Astrocyte (in vitro differentiated cells and primary cell): ENCODE data around the gene ZNF800.

Source experiments
- EZH2 ChIP-seq: IDR thresholded peaks from 2 replicates; pipeline ENCODE4 v1.6.1; 2012; ENCODE audit warnings: mild to moderate bottlenecking, low read length, inconsistent platforms; ENCODE audit not compliant: insufficient read depth
- TF ChIP-seq, protein P1 (sequence below): IDR thresholded peaks from 2 replicates; pipeline ENCODE4 v1.5.1; 2011; ENCODE audit warnings: low read depth, mild to moderate bottlenecking, inconsistent platforms, low read length, moderate library complexity; ENCODE audit not compliant: insufficient read depth

DNA sequence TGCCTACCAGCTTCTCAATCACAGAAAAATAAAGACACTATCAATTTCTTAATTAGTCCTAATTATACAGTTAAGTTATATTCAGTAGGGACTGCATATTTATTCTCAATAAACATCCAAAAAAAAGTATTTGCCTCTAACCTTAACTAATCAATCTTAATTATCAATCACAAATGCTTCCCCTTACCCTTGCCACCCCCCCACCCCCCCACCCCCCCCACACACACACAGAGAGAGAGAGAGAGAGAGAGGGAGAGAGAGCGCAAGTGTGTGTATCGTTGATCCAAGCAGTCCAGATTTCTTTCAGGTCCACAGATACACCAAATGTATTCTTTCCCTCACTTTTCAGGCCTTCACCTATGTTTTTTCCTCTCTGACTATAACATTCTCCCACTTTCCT lies 12.9 kb downstream of the ZNF800 start:
- TF ChIP-seq, protein P1, sequence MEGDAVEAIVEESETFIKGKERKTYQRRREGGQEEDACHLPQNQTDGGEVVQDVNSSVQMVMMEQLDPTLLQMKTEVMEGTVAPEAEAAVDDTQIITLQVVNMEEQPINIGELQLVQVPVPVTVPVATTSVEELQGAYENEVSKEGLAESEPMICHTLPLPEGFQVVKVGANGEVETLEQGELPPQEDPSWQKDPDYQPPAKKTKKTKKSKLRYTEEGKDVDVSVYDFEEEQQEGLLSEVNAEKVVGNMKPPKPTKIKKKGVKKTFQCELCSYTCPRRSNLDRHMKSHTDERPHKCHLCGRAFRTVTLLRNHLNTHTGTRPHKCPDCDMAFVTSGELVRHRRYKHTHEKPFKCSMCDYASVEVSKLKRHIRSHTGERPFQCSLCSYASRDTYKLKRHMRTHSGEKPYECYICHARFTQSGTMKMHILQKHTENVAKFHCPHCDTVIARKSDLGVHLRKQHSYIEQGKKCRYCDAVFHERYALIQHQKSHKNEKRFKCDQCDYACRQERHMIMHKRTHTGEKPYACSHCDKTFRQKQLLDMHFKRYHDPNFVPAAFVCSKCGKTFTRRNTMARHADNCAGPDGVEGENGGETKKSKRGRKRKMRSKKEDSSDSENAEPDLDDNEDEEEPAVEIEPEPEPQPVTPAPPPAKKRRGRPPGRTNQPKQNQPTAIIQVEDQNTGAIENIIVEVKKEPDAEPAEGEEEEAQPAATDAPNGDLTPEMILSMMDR: no peak
- no peak for TF ChIP-seq EZH2
